Esophagus squamous epithelium (tissue), 5 donors: ENCODE results near the gene TBC1D19. TPM values are rescaled to one million over a fixed set of nuclear protein-coding genes. Genes with fewer than 3 reads are reported as not detected.

Source experiments
- DNase-seq: peaks from one replicate; lab custom pipeline; 2025; lab: John Stamatoyannopoulos, UW
- H3K27ac ChIP-seq, 4 donors: fragments of 200-600 bp; sonication (generic); one replicate each; pipeline ENCODE4 v1.5.1; 2016 to 2019; ENCODE audit warnings: mild to moderate bottlenecking in 1 of 4
- H3K27me3 ChIP-seq, 4 donors: fragments of 200-600 bp; sonication (generic); 1 replicate in 3 of 4; 2 replicates in 1 of 4; pipeline versions ENCODE4 v1.5.1 to v1.6.0; 2017 to 2021; ENCODE audit warnings: antibody characterized with exemption in 1 of 4
- H3K36me3 ChIP-seq, 3 donors: fragments of 200-600 bp; sonication (generic); one replicate each; pipeline ENCODE4 v1.5.1; 2016 to 2019
- H3K4me1 ChIP-seq, 3 donors: fragments of 200-600 bp; sonication (generic); one replicate each; pipeline ENCODE4 v1.5.1; 2017 to 2019
- H3K4me3 ChIP-seq, 4 donors: fragments of 200-600 bp; sonication (generic); 1 replicate in 3 of 4; 2 replicates in 1 of 4; pipeline ENCODE4 v1.5.1; 2016 to 2019; ENCODE audit warnings: mild to moderate bottlenecking in 2 of 4, moderate library complexity in 1 of 4
- H3K9me3 ChIP-seq, 3 donors: fragments of 200-600 bp; sonication (generic); one replicate each; pipeline ENCODE4 v1.5.1; 2016 to 2019
- CTCF ChIP-seq, 6 experiments: fragments of 450-650 bp in 4 of 6; fragments of 200-600 bp in 2 of 6; sonication (generic) in 2 of 6; IDR thresholded peaks; one replicate each; pipeline ENCODE4 v1.5.1; 2016 to 2019; ENCODE audit warnings: antibody characterized with exemption in 6 of 6, mild to moderate bottlenecking in 4 of 6, moderate library complexity in 4 of 6
- POLR2A ChIP-seq, 4 donors: fragments of 450-650 bp; IDR thresholded peaks; one replicate each; pipeline ENCODE4 v1.6.1; 2017; ENCODE audit warnings: antibody characterized with exemption in 4 of 4, mild to moderate bottlenecking in 4 of 4, moderate library complexity in 3 of 4
- WGBS, 2 donors: methylation state at CpG; one replicate each; pipeline ENCODE4 v1.1.5; 2018; 5-methylcytosine and 5-hydroxymethylcytosine counted together
- intact Hi-C: fragments of 100-400 bp; cut with DNase I; formaldehyde crosslinking; loops from one replicate; pipeline ENCODE4 v1.15.0; 2022
- total RNA-seq, 4 donors: library from RNA; depleted of rRNA; stranded (reverse); fragments of >200 nt; gene quantifications; one replicate each; pipeline ENCODE4 v1.1.0, GENCODE V29; 2016
- donor health status: DM: yes; HTN: yes; CAD: no.

The TBC1D19 gene
- total RNA-seq, 4 donors from 2014 or later, result 3.9 to 9.8 (median 5.3) TPM

DNA sequence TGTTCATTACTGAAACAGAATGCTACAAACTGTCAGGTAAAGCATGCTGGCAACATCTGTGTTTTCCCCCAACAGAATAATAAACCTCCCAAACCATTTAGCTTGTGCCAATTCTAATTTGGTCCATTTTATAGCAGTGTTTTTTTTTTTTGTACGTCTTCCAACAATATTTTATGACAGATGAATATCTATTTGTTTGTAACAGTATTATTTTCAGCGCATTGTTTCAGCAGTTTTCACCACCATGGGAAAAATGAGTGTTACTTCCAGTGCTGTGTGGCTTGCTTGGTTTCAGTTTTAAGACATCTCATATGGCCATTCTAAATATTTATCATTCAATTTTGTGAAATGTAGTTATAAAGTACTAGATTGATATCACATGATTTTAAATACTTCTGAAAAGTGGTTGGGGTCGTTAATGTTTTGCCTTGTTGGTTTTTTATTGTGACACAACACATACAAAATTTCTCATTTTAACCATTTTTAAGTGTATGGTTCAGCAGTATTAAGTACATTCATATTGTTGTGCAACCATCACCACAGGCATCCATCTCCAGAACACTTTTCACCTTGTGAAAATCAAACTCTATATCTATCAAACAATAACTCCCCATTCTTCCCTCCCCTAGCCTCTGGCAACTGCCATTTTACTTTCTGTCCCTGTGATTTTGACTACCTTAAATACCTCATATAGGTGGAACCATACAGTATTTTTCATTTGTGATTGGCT lies 25.6 kb upstream of the TBC1D19 start:
- TF ChIP-seq POLR2A (IDR thresholded peaks at IDR 0.05) (no peak), CTCF (IDR thresholded peaks at IDR 0.05) (no peak)

DNA sequence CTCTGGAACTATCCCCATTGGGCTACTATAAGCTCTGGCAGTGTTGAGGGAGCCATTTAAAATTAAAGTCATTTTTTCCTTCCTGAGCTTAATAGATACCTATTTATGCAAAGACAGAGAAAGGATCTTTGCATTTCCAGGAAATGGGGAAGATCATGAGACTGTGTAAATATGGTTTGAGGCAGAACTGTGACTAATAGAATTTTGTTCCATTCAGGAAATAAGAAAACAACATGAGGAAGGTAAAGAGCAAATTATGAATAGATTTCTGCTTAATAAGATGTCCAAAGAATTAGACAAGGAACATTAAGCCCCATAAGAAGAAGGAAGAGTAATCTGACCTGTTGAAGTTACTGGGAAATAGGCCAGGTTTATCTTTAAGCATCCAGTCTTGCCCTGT lies 17.8 kb upstream of the TBC1D19 start:
- no peak for TF ChIP-seq POLR2A (IDR thresholded peaks at IDR 0.05)
- Histone ChIP-seq H3K36me3 (no peaks in the 10 kb centered on the region), H3K4me1 (peaks cover 0 to 10% (median 6%) of the 10 kb centered on the region in 3 donors), H3K27ac (no peak overlapping the region), H3K27me3 (peaks cover 0 to 3% (median 0%) of the 10 kb centered on the region in 4 donors), H3K4me3 (no peak overlapping the region), H3K9me3 (no peaks in the 10 kb centered on the region)
- intact Hi-C loops, result no loop called here
- no peak for DNase-seq

More for the DNA sequence above, 25.6 kb upstream of the TBC1D19 start:
- DNase-seq, result no peak
- Histone ChIP-seq H3K36me3 (no peaks in the 10 kb centered on the region), H3K27me3 (peaks cover 0 to 10% (median 0%) of the 10 kb centered on the region in 4 donors), H3K4me1 (no peaks in the 10 kb centered on the region), H3K4me3 (no peak overlapping the region), H3K9me3 (peaks cover 0 to 4% (median 0%) of the 10 kb centered on the region in 3 donors), H3K27ac (no peak overlapping the region)
- intact Hi-C loops, result no loop called here
- 65 to 74% methylated on average over 3 of the region's 3 CpGs for WGBS, 2 donors

- H3K4me1 ChIP-seq, result peaks cover 0 to 10% (median 6%) of the 10 kb centered on the region in 3 donors
- 14 to 26% methylated on average over 3 of the region's 3 CpGs for WGBS, 2 donors
- TF ChIP-seq CTCF (IDR thresholded peaks at IDR 0.05) (no peak), POLR2A (IDR thresholded peaks at IDR 0.05) (no peak)
- H3K27ac ChIP-seq, result peak overlapping the region in 3 of 4 donors; percentile 27 to 42 (median 36)
- DNase-seq, result no peak
- H3K9me3 ChIP-seq, result no peaks in the 10 kb centered on the region
- no peaks in the 10 kb centered on the region for H3K36me3 ChIP-seq
- intact Hi-C loops, result no loop called here
- H3K27me3 ChIP-seq, result peaks cover 0 to 3% (median 0%) of the 10 kb centered on the region in 4 donors
- no peak overlapping the region for H3K4me3 ChIP-seq
These were observed 15.4 kb upstream of the TBC1D19 start for GRCh38 chr4:26568446-26568994.

DNA sequence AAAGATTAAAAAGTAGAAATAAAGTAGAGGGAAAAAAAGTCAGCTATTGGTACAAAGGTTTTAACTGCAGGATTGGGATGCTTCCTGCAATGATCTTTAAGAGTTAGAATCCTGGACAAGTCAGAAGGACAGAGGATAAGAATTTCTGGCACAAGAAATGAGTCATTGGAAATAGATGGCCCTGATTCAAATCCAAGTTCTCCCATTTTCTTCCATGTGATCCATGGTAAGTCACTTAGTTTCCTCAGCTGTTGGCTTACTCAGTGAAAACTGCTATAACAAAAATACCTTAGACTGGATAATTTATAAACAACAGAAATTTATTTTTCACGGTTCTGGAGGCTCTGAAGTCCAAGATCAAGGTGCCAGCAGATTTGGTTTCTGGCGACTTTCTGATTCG lies 13.3 kb upstream of the TBC1D19 start:
- H3K9me3 ChIP-seq, result no peaks in the 10 kb centered on the region
- no peaks in the 10 kb centered on the region for H3K36me3 ChIP-seq
- no peak for DNase-seq
- TF ChIP-seq POLR2A (IDR thresholded peaks at IDR 0.05) (no peak), CTCF (IDR thresholded peaks at IDR 0.05) (no peak)
- no peaks in the 10 kb centered on the region for H3K27me3 ChIP-seq
- H3K4me1 ChIP-seq, result peaks cover 0 to 10% (median 6%) of the 10 kb centered on the region in 3 donors
- no peak overlapping the region for H3K27ac ChIP-seq
- intact Hi-C loops, result no loop called here
- no peak overlapping the region for H3K4me3 ChIP-seq
- WGBS, 2 donors, result 49 to 75% methylated on average over 3 of the region's 3 CpGs

- no peaks in the 10 kb centered on the region for H3K36me3 ChIP-seq
- TF ChIP-seq POLR2A (IDR thresholded peaks at IDR 0.05) (no peak), CTCF (IDR thresholded peaks at IDR 0.05) (no peak)
- H3K27ac ChIP-seq, result no peak overlapping the region
- no peak for DNase-seq
- intact Hi-C loops, result no loop called here
- 100% methylated on average over 1 of the region's 1 CpG; no CpG with 5 or more reads in 1 of the 2 donors for WGBS, 2 donors
- H3K27me3 ChIP-seq, result no peaks in the 10 kb centered on the region
- no peak overlapping the region for H3K4me3 ChIP-seq
- H3K4me1 ChIP-seq, result peaks cover 0 to 11% (median 3%) of the 10 kb centered on the region in 3 donors
- no peaks in the 10 kb centered on the region for H3K9me3 ChIP-seq
These were observed 10.5 kb upstream of the TBC1D19 start for GRCh38 chr4:26573389-26573794.
